Thyroid gland (tissue), 4 donors: ENCODE results near the gene MARCO. TPM values are rescaled to one million over a fixed set of nuclear protein-coding genes. Genes with fewer than 3 reads are reported as not detected.

Experiments used
- DNase-seq, 2 donors: peaks; one replicate each; pipeline ENCODE4 v3.0.0-alpha.2; 2019
- H3K27ac ChIP-seq, 3 donors: fragments of 200-600 bp; sonication (generic); 1 replicate in 2 of 3; 2 replicates in 1 of 3; pipeline ENCODE4 v1.5.1; 2016 to 2019; ENCODE audit warnings: mild to moderate bottlenecking in 1 of 3, moderate library complexity in 1 of 3
- H3K27me3 ChIP-seq: fragments of 200-600 bp; sonication (generic); one replicate; pipeline ENCODE4 v1.5.1; 2019
- H3K36me3 ChIP-seq, 2 donors: fragments of 200-600 bp; sonication (generic); one replicate each; pipeline ENCODE4 v1.5.1; 2016 to 2019
- H3K4me1 ChIP-seq, 2 donors: fragments of 200-600 bp; sonication (generic); one replicate each; pipeline ENCODE4 v1.5.1; 2017 to 2019
- H3K4me3 ChIP-seq, 3 donors: fragments of 200-600 bp; sonication (generic); replicated peaks in 1 of 3; 1 replicate in 2 of 3; 2 replicates in 1 of 3; pipeline ENCODE4 v1.5.1; 2016; ENCODE audit warnings: mild to moderate bottlenecking in 1 of 3
- H3K9me3 ChIP-seq: fragments of 200-600 bp; sonication (generic); one replicate; pipeline ENCODE4 v1.5.1; 2017
- POLR2A ChIP-seq, 2 donors: fragments of 450-650 bp; IDR thresholded peaks; one replicate each; pipeline ENCODE4 v1.6.1; 2017; ENCODE audit warnings: antibody characterized with exemption in 2 of 2, mild to moderate bottlenecking in 2 of 2, moderate library complexity in 1 of 2
- WGBS, 2 donors: methylation state at CpG; one replicate each; pipeline ENCODE4 v1.1.5; 2017; 5-methylcytosine and 5-hydroxymethylcytosine counted together
- intact Hi-C: fragments of 100-400 bp; cut with DNase I; formaldehyde crosslinking; loops from one replicate; pipeline ENCODE4 v1.15.1; 2023
- total RNA-seq, 4 donors: library from RNA; depleted of rRNA; stranded (reverse); fragments of >200 nt; gene quantifications; one replicate each; pipeline ENCODE4 v1.2.3, GENCODE V29; 2016
- TF ChIP-seq, protein P1 (sequence below), 6 experiments: fragments of 200-600 bp in 3 of 6; fragments of 450-650 bp in 3 of 6; sonication (generic) in 3 of 6; IDR thresholded peaks; one replicate each; pipeline ENCODE4 v1.5.1; 2016 to 2019; ENCODE audit warnings: antibody characterized with exemption in 6 of 6, mild to moderate bottlenecking in 2 of 6, inconsistent platforms in 1 of 6, moderate library complexity in 1 of 6

The MARCO gene
- total RNA-seq, 4 donors from 2014 or later: 1.1 to 11.0 (median 3.0) TPM

DNA sequence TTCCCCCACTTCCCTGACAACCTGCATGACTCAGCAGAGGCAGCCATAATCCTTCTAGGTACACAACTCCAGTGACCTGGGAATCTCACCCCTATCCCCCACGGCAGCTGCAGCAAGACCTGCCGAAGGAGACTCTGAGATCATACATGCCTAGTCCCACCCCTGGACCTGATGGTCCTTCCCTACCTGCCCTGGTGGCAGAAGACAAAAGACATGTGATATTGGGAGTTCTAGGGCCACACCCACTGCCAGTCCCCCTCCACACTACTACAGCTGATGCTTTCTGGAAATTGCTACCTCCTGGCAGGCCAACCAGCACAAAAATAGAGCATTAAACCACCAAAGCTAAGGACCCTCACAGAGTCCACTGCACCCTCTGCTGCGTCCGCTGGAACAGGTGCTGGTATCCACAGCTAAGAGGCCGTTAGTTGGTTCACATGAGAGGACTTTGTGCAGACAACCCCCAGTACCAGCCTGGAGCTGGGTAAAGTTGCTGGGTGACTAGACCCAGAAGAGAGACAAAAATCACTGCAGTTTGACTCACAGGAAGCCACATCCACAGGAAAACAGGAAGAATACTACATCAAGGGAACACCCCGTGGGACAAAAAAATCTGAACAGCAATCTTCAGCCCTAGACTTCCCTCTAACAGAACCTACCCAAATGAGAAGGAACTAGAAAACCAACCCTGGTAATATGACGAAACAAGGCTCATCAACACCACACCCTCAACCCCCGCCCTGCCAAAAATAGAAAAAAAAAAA, 12.5 kb downstream of the MARCO start:
- Histone ChIP-seq H3K4me3 (no peak overlapping the region), H3K9me3 (no peaks in the 10 kb centered on the region), H3K4me1 (no peaks in the 10 kb centered on the region), H3K36me3 (no peaks in the 10 kb centered on the region), H3K27ac (no peak overlapping the region), H3K27me3 (no peaks in the 10 kb centered on the region)
- no peak for TF ChIP-seq POLR2A (IDR thresholded peaks at IDR 0.05)
- TF ChIP-seq, protein P1, sequence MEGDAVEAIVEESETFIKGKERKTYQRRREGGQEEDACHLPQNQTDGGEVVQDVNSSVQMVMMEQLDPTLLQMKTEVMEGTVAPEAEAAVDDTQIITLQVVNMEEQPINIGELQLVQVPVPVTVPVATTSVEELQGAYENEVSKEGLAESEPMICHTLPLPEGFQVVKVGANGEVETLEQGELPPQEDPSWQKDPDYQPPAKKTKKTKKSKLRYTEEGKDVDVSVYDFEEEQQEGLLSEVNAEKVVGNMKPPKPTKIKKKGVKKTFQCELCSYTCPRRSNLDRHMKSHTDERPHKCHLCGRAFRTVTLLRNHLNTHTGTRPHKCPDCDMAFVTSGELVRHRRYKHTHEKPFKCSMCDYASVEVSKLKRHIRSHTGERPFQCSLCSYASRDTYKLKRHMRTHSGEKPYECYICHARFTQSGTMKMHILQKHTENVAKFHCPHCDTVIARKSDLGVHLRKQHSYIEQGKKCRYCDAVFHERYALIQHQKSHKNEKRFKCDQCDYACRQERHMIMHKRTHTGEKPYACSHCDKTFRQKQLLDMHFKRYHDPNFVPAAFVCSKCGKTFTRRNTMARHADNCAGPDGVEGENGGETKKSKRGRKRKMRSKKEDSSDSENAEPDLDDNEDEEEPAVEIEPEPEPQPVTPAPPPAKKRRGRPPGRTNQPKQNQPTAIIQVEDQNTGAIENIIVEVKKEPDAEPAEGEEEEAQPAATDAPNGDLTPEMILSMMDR (IDR thresholded peaks at IDR 0.05): no peak
- intact Hi-C loops: no loop called here
- no peak for DNase-seq
- 64 to 81% methylated on average over 6 to 8 of the region's 8 CpGs for WGBS, 2 donors

DNA sequence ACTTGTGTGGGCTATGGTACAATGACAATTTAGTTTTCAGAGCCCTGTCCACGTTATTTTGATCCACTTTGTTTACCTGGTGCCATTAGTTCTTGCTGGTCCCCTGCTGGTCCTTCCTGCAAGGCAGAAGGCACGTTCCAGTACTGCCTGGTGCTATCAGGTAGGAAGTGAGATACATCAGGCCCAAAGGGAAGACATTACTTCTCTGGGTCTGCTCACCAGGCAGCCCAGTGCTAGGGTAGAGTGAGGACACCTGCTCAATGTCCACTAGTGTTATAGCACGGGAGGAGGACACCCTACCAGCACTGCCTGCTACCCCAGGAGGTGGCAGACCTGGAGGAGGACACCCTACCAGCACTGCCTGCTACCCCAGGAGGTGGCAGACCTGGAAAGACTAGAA, 23.7 kb downstream of the MARCO start:
- Histone ChIP-seq H3K36me3 (no peaks in the 10 kb centered on the region), H3K27me3 (no peaks in the 10 kb centered on the region), H3K4me3 (no peak overlapping the region), H3K9me3 (no peaks in the 10 kb centered on the region), H3K27ac (no peak overlapping the region), H3K4me1 (no peaks in the 10 kb centered on the region)
- intact Hi-C loops: no loop called here
- DNase-seq: no peak
- 24 to 36% methylated on average over 3 of the region's 3 CpGs for WGBS, 2 donors
- no peak for TF ChIP-seq POLR2A (IDR thresholded peaks at IDR 0.05)
- TF ChIP-seq, protein P1 (IDR thresholded peaks at IDR 0.05): no peak

DNA sequence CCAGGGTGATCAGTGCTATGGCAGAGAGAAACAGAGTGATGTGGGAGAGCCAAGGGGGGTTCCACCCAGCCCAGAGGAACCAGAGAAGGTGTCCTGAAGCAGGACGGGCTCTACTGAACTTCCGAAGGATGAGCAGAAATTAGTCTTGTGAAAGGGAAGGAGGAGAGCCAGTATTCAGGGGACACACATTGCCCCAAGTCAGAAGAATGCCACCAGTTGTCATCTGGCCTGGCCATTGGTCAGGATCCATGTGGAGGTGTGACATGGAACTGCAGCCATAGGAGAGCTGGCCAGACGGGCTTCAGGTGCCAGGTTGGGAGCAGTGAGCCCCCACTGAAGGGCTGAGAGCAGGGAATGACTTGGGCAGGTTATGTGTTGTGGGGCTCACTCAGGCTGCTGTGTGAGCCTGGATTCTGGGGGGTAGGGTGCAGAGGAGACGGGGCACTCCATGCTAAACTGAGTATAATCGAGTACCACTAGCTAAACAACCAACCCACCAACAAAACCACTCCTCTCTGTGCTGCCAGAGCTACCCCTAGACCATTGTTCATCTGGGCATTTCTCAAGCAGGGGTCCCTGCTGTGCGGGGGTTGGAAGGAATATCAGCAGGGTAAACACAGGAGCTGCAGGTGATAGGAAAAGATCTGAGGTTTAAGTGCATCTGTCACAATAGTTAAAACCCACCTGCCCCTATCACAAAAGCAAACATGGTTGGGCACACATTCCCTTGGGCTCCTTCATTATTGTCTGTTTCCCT, 25.3 kb downstream of the MARCO start:
- no peak for DNase-seq
- Histone ChIP-seq H3K27ac (no peak overlapping the region), H3K9me3 (no peaks in the 10 kb centered on the region), H3K4me3 (no peak overlapping the region), H3K4me1 (no peaks in the 10 kb centered on the region), H3K36me3 (no peaks in the 10 kb centered on the region), H3K27me3 (no peaks in the 10 kb centered on the region)
- WGBS, 2 donors: 61 to 72% methylated on average over 6 of the region's 6 CpGs
- TF ChIP-seq, protein P1 (IDR thresholded peaks at IDR 0.05): no peak
- TF ChIP-seq POLR2A (IDR thresholded peaks at IDR 0.05): no peak
- intact Hi-C loops: no loop called here

DNA sequence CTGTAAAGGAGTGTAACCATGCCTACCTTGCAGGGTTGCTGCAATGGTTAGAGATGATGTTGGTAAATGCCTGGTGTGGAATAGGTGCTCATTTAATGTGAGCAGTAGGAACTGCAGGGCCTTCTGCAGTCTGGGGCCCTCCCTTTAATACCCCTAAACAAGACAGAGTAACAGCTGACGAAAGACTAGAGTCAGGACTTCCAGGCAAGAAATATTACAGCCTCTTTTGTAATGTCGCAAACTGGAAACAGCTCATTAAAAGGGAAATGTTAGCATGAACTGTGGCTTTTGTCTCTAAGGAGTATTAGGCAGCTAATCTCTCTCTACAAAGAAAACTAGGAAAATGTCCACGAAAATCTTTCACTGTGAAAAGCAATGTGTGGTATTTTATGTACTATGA, 26.0 kb downstream of the MARCO start:
- intact Hi-C loops: no loop called here
- no peaks in the 10 kb centered on the region for H3K4me1 ChIP-seq
- no peaks in the 10 kb centered on the region for H3K27me3 ChIP-seq
- no peak for DNase-seq
- no peak overlapping the region for H3K27ac ChIP-seq
- H3K36me3 ChIP-seq: no peaks in the 10 kb centered on the region
- no peak for TF ChIP-seq POLR2A (IDR thresholded peaks at IDR 0.05)
- TF ChIP-seq, protein P1 (IDR thresholded peaks at IDR 0.05): no peak
- H3K4me3 ChIP-seq: no peak overlapping the region
- H3K9me3 ChIP-seq: no peaks in the 10 kb centered on the region
- WGBS, 2 donors: 58 to 63% methylated on average over 3 of the region's 3 CpGs
